ENCODE data around the gene NDUFB4.
"Not testable (repeated sequence)": the region's sequence is repeated elsewhere in the genome, so short reads cannot be mapped to it uniquely, and the experiment has no call there.

GRCh38 chr3:120616745-120617144, 20.6 kb downstream of the NDUFB4 start:
- TF ChIP-seq CTCF (IDR thresholded peaks at IDR 0.05 in 8 of 11, conservative IDR thresholded peaks at IDR 0.05 in 3 of 11); POLR2A (IDR thresholded peaks at IDR 0.05): not testable (repeated sequence)
